Activated T-cell treated with anti-CD3 and anti-CD28 coated beads, Interleukin-2, amount 50 U/mL, for 72 hours (primary cell): ENCODE results near the gene EXD2. TPM values are rescaled to one million over a fixed set of nuclear protein-coding genes. Genes with fewer than 3 reads are reported as not detected.

Experiments used
- ATAC-seq, 2 donors: fragments of 150-1000 bp; cut with Tn5 transposase; replicated peaks in 1 of 2; 2 replicates each; pipeline ENCODE4 v1.10.0; 2021; ENCODE audit warnings: moderate library complexity in 2 of 2, mild to moderate bottlenecking in 1 of 2
- DNase-seq, 2 donors: peaks; one replicate each; pipeline ENCODE4 v3.0.0; 2021 to 2022; ENCODE audit warnings: mixed read lengths in 1 of 2
- H3K27ac Mint-ChIP-seq: one replicate; pipeline ENCODE4 v1.8.0; 2022; ENCODE audit warnings: mild to moderate bottlenecking, moderate library complexity, mixed read lengths
- H3K27me3 Mint-ChIP-seq: one replicate; pipeline ENCODE4 v1.8.0; 2022; ENCODE audit warnings: low read depth, mixed read lengths
- H3K36me3 Mint-ChIP-seq, 2 donors: one replicate each; pipeline ENCODE4 v1.8.0; 2022; ENCODE audit warnings: mixed read lengths in 2 of 2, mild to moderate bottlenecking in 1 of 2; ENCODE audit not compliant: insufficient read depth in 2 of 2
- H3K4me1 Mint-ChIP-seq: one replicate; pipeline ENCODE4 v1.8.0; 2022; ENCODE audit warnings: low read depth, mixed read lengths
- H3K4me3 Mint-ChIP-seq, 2 donors: one replicate each; pipeline ENCODE4 v1.8.0; 2022; ENCODE audit warnings: mild to moderate bottlenecking in 2 of 2, mixed read lengths in 2 of 2, moderate library complexity in 2 of 2
- H3K9me3 Mint-ChIP-seq, 2 donors: one replicate each; pipeline ENCODE4 v1.8.0; 2022; ENCODE audit warnings: mixed read lengths in 2 of 2
- total RNA-seq, 2 donors: library from RNA; stranded (reverse); gene quantifications; one replicate each; pipeline ENCODE4 v1.2.3, GENCODE V29; 2022

The EXD2 gene
- 10 to 100 TPM; 11.3 to 16.3 TPM for total RNA-seq

GRCh38 chr14:69191340-69192111, at the start of gene EXD2:
Gene EXD2 (plus strand): TSS chr14:69191498. CDS start chr14:69209471, 17,973 bp downstream.
- Mint-ChIP-seq H3K4me1 (peaks cover 28% of the 10 kb centered on the region), H3K27ac (peak within 1 kb of the TSS; percentile 97), H3K36me3 (no peaks in the 10 kb centered on the region), H3K9me3 (no peaks in the 10 kb centered on the region), H3K27me3 (no peaks in the 10 kb centered on the region), H3K4me3 (peak within 1 kb of the TSS; percentile 93 to 98)
- DNase-seq (peak; percentile 81), ATAC-seq (peak; percentile 91 to 93)

- H3K27ac Mint-ChIP-seq, result no peak overlapping the region
- peaks cover 37% of the 10 kb centered on the region for H3K4me1 Mint-ChIP-seq
- ATAC-seq (no peak), DNase-seq (no peak)
- no peaks in the 10 kb centered on the region for H3K27me3 Mint-ChIP-seq
- peaks cover 0 to 5% of the 10 kb centered on the region in 2 donors for H3K36me3 Mint-ChIP-seq
- no peaks in the 10 kb centered on the region for H3K9me3 Mint-ChIP-seq
- H3K4me3 Mint-ChIP-seq, result no peak overlapping the region
These were observed 49.7 kb upstream of the EXD2 start for GRCh38 chr14:69141550-69141949.

GRCh38 chr14:69142101-69142500, 49.2 kb upstream of the EXD2 start:
- ATAC-seq (no peak), DNase-seq (no peak)
- H3K36me3 Mint-ChIP-seq, result peaks cover 0 to 5% of the 10 kb centered on the region in 2 donors
- H3K27ac Mint-ChIP-seq, result no peak overlapping the region
- H3K27me3 Mint-ChIP-seq, result no peaks in the 10 kb centered on the region
- H3K4me3 Mint-ChIP-seq, result no peak overlapping the region
- H3K9me3 Mint-ChIP-seq, result no peaks in the 10 kb centered on the region
- peaks cover 38% of the 10 kb centered on the region for H3K4me1 Mint-ChIP-seq

- peaks cover 56% of the 10 kb centered on the region for H3K4me1 Mint-ChIP-seq
- DNase-seq, result no peak
- peak overlapping the region; percentile 54 for H3K27ac Mint-ChIP-seq
- no peaks in the 10 kb centered on the region for H3K27me3 Mint-ChIP-seq
- ATAC-seq, result no peak
- H3K36me3 Mint-ChIP-seq, result peaks cover 3 to 12% of the 10 kb centered on the region in 2 donors
- peak overlapping the region; percentile 93 to 99 for H3K4me3 Mint-ChIP-seq
- no peaks in the 10 kb centered on the region for H3K9me3 Mint-ChIP-seq
These were observed 41.6 kb upstream of the EXD2 start for GRCh38 chr14:69149461-69150244.

- Mint-ChIP-seq H3K27ac (peak overlapping the region; percentile 93), H3K4me3 (peak overlapping the region; percentile 93 to 99), H3K9me3 (no peaks in the 10 kb centered on the region), H3K36me3 (peaks cover 3 to 12% of the 10 kb centered on the region in 2 donors), H3K27me3 (no peaks in the 10 kb centered on the region), H3K4me1 (peaks cover 47% of the 10 kb centered on the region)
- DNase-seq, result peak; percentile 87 to 89
- ATAC-seq, result peak; percentile 71 to 72
These were observed 39.7 kb upstream of the EXD2 start for GRCh38 chr14:69151458-69152180.

GRCh38 chr14:69152181-69152901, 39.0 kb upstream of the EXD2 start:
- peaks cover 43% of the 10 kb centered on the region for H3K4me1 Mint-ChIP-seq
- H3K9me3 Mint-ChIP-seq, result no peaks in the 10 kb centered on the region
- H3K27ac Mint-ChIP-seq, result peak overlapping the region; percentile 90
- H3K36me3 Mint-ChIP-seq, result peaks cover 3 to 12% of the 10 kb centered on the region in 2 donors
- DNase-seq (peak; percentile 43 to 45), ATAC-seq (peak; percentile 30 to 32)
- peak overlapping the region; percentile 93 to 99 for H3K4me3 Mint-ChIP-seq
- no peaks in the 10 kb centered on the region for H3K27me3 Mint-ChIP-seq

- H3K4me1 Mint-ChIP-seq, result peaks cover 38% of the 10 kb centered on the region
- no peaks in the 10 kb centered on the region for H3K9me3 Mint-ChIP-seq
- peaks cover 3 to 9% of the 10 kb centered on the region in 2 donors for H3K36me3 Mint-ChIP-seq
- DNase-seq, result no peak
- H3K27me3 Mint-ChIP-seq, result no peaks in the 10 kb centered on the region
- H3K27ac Mint-ChIP-seq, result peak within 1 kb of the TSS; percentile 98
- ATAC-seq, result no peak
- H3K4me3 Mint-ChIP-seq, result peak within 1 kb of the TSS; percentile 93 to 99
These were observed 38.5 kb upstream of the EXD2 start, which contains the start of gene DCAF5 for GRCh38 chr14:69152902-69153151. Gene DCAF5 (minus strand): TSS chr14:69153119. CDS start chr14:69152978, 141 bp downstream.

GRCh38 chr14:69153152-69153872, 38.0 kb upstream of the EXD2 start:
- DNase-seq, result peak; percentile 92 to 96
- H3K27me3 Mint-ChIP-seq, result no peaks in the 10 kb centered on the region
- peak overlapping the region; percentile 93 to 99 for H3K4me3 Mint-ChIP-seq
- peaks cover 3 to 7% of the 10 kb centered on the region in 2 donors for H3K36me3 Mint-ChIP-seq
- H3K4me1 Mint-ChIP-seq, result peaks cover 33% of the 10 kb centered on the region
- H3K27ac Mint-ChIP-seq, result peak overlapping the region; percentile 98
- peak; percentile 93 to 94 for ATAC-seq
- no peaks in the 10 kb centered on the region for H3K9me3 Mint-ChIP-seq

- peak in 1 of 2 donors; percentile 8 for DNase-seq
- Mint-ChIP-seq H3K27ac (peak overlapping the region; percentile 98), H3K27me3 (no peaks in the 10 kb centered on the region), H3K4me1 (peaks cover 27% of the 10 kb centered on the region), H3K4me3 (peak overlapping the region; percentile 93 to 99), H3K36me3 (peaks cover 0 to 5% of the 10 kb centered on the region in 2 donors), H3K9me3 (no peaks in the 10 kb centered on the region)
- no peak for ATAC-seq
These were observed 37.4 kb upstream of the EXD2 start for GRCh38 chr14:69153873-69154270.

- Mint-ChIP-seq H3K4me1 (peaks cover 21% of the 10 kb centered on the region), H3K36me3 (peaks cover 0 to 5% of the 10 kb centered on the region in 2 donors), H3K27ac (no peak overlapping the region), H3K27me3 (no peaks in the 10 kb centered on the region), H3K4me3 (peak overlapping the region in 1 of 2 donors; percentile 14), H3K9me3 (no peaks in the 10 kb centered on the region)
- ATAC-seq, result no peak
- DNase-seq, result no peak
These were observed 36.5 kb upstream of the EXD2 start for GRCh38 chr14:69154779-69155178.

- H3K4me3 Mint-ChIP-seq, result no peak overlapping the region
- DNase-seq (no peak), ATAC-seq (no peak)
- peaks cover 0 to 2% of the 10 kb centered on the region in 2 donors for H3K9me3 Mint-ChIP-seq
- peaks cover 0 to 4% of the 10 kb centered on the region in 2 donors for H3K36me3 Mint-ChIP-seq
- peaks cover 9% of the 10 kb centered on the region for H3K27me3 Mint-ChIP-seq
- H3K27ac Mint-ChIP-seq, result no peak overlapping the region
- H3K4me1 Mint-ChIP-seq, result peaks cover 7% of the 10 kb centered on the region
These were observed 35.1 kb upstream of the EXD2 start for GRCh38 chr14:69156224-69156623.

- no peak overlapping the region for H3K4me3 Mint-ChIP-seq
- H3K9me3 Mint-ChIP-seq, result peaks cover 4 to 8% of the 10 kb centered on the region in 2 donors
- no peaks in the 10 kb centered on the region for H3K4me1 Mint-ChIP-seq
- H3K27ac Mint-ChIP-seq, result no peak overlapping the region
- ATAC-seq (no peak), DNase-seq (no peak)
- peaks cover 17% of the 10 kb centered on the region for H3K27me3 Mint-ChIP-seq
- peaks cover 4 to 7% of the 10 kb centered on the region in 2 donors for H3K36me3 Mint-ChIP-seq
These were observed 29.7 kb upstream of the EXD2 start for GRCh38 chr14:69161590-69161989.
